PC-9 (cell line): ENCODE results near the gene ADNP.

Experiments used
- CTCF ChIP-seq: fragments of 200-600 bp; sonication (generic); conservative IDR thresholded peaks from 2 replicates; pipeline ENCODE4 v1.6.1; 2017; ENCODE audit warnings: mixed run types, antibody characterized with exemption, mild to moderate bottlenecking, moderate library complexity
- EZH2 ChIP-seq: fragments of 200-600 bp; sonication (generic); IDR thresholded peaks from 2 replicates; pipeline ENCODE4 v1.8.0; 2017; ENCODE audit warnings: antibody characterized with exemption, low read depth

GRCh38 chr20:50844430-50845100 is 86.7 kb downstream of the ADNP start:
- no peak for TF ChIP-seq CTCF
- no peak for TF ChIP-seq EZH2
